HCT116 (cell line): ENCODE results near the gene AP3D1. TPM values are rescaled to one million over a fixed set of nuclear protein-coding genes. Genes with fewer than 3 reads are reported as not detected.

Experiments
- ATAC-seq: fragments of 200-7000 bp; cut with Tn5 transposase; 2 replicates; pipeline ENCODE4 v1.9.1; 2020; ENCODE audit warnings: mild to moderate bottlenecking, moderate library complexity
- BruUV-seq: library from RNA; stranded (reverse); fragments of 400-500 nt; replicated peaks from 2 replicates; lab custom pipeline; 2021; lab: Mats Ljungman, UMichigan
- CTCF ChIA-PET: fragments of 300-600 bp; sonication (Branson Sonifier 250); formaldehyde crosslinking; loops from one replicate; lab custom pipeline; 2021; ENCODE audit warnings: antibody characterized with exemption; lab: Charles Lee
- POLR2A ChIA-PET: fragments of 300-600, 350-600 bp; sonication (Branson Sonifier 250); formaldehyde crosslinking; loops from one replicate; lab custom pipeline; 2021; ENCODE audit warnings: antibody characterized with exemption; lab: Charles Lee
- RAD21 ChIA-PET, 2 experiments: fragments of 300-600 bp; sonication (Branson Sonifier 250); formaldehyde crosslinking; loops; one replicate each; lab custom pipeline; 2023; ENCODE audit warnings: low total read pairs in 2 of 2; ENCODE audit not compliant: uncharacterized antibody in 2 of 2, unreplicated experiment in 2 of 2, low non-redundant PET in 1 of 2; lab: Charles Lee
- DNase-seq: peaks from one replicate; pipeline ENCODE4 v3.0.0-alpha.2; 2010; ENCODE audit warnings: low read depth, low spot score
- H2AFZ ChIP-seq: fragments of 200-600 bp; shearing (Covaris generic), sonication (generic); 2 replicates; pipeline ENCODE4 v1.6.1; 2017; ENCODE audit warnings: low read depth, mixed run types, mixed read lengths, antibody characterized with exemption, low read length; ENCODE audit not compliant: poor library complexity, severe bottlenecking
- H3K27ac ChIP-seq: 2 replicates; pipeline ENCODE4 v1.5.1; 2012; ENCODE audit warnings: low read depth, low read length
- H3K27me3 ChIP-seq: fragments of 200-600 bp; sonication (generic); 2 replicates; pipeline ENCODE4 v1.6.1; 2016; ENCODE audit warnings: mixed run types, low read length, mixed read lengths; ENCODE audit not compliant: insufficient read depth
- H3K36me3 ChIP-seq, 2 experiments: fragments of 200-500 bp in 1 of 2; fragments of 200-600 bp in 1 of 2; sonication (Bioruptor generic) in 1 of 2; sonication (generic) in 1 of 2; 2 replicates each; pipeline versions ENCODE4 v1.5.1 to v1.6.1; 2014 to 2016; ENCODE audit warnings: low read length in 2 of 2, inconsistent platforms in 1 of 2, mixed read lengths in 1 of 2, mixed run types in 1 of 2; ENCODE audit not compliant: insufficient read depth in 2 of 2, control insufficient read depth in 1 of 2
- H3K4me1 ChIP-seq, 2 experiments: fragments of 200-600 bp in 1 of 2; sonication (generic) in 1 of 2; 2 replicates each; pipeline versions ENCODE4 v1.5.1 to v1.6.1; 2012 to 2017; ENCODE audit warnings: low read length in 2 of 2, inconsistent platforms in 1 of 2, mild to moderate bottlenecking in 1 of 2, mixed read lengths in 1 of 2, mixed run types in 1 of 2, moderate library complexity in 1 of 2; ENCODE audit not compliant: insufficient read depth in 2 of 2, control insufficient read depth in 1 of 2
- H3K4me2 ChIP-seq: fragments of 200-600 bp; sonication (generic); 2 replicates; pipeline ENCODE4 v1.6.1; 2017; ENCODE audit warnings: mixed run types, low read length, mixed read lengths
- H3K4me3 ChIP-seq, 2 experiments: fragments of 200-600 bp in 1 of 2; sonication (generic) in 1 of 2; replicated peaks in 1 of 2; 2 replicates each; pipeline ENCODE4 v1.5.1; 2011 to 2016; ENCODE audit warnings: low read length in 2 of 2, control low read depth in 1 of 2, low read depth in 1 of 2, mild to moderate bottlenecking in 1 of 2, mixed read lengths in 1 of 2, mixed run types in 1 of 2
- H3K79me2 ChIP-seq: fragments of 200-600 bp; sonication (generic); 2 replicates; pipeline ENCODE4 v1.6.1; 2017; ENCODE audit warnings: mild to moderate bottlenecking, mixed run types, low read length, moderate library complexity, mixed read lengths; ENCODE audit not compliant: insufficient read depth
- H3K9ac ChIP-seq: fragments of 200-600 bp; sonication (generic); 2 replicates; pipeline ENCODE4 v1.6.1; 2016; ENCODE audit warnings: low read length, mixed read lengths
- H3K9me2 ChIP-seq: fragments of 200-600 bp; sonication (generic), shearing (Covaris generic); 2 replicates; pipeline ENCODE4 v1.6.1; 2017; ENCODE audit warnings: mixed run types, mild to moderate bottlenecking, moderate library complexity; ENCODE audit not compliant: insufficient read depth
- H3K9me3 ChIP-seq, 2 experiments: fragments of 200-500 bp in 1 of 2; fragments of 200-600 bp in 1 of 2; sonication (Bioruptor generic) in 1 of 2; sonication (generic) in 1 of 2; 2 replicates each; pipeline ENCODE4 v1.6.1; 2014 to 2017; ENCODE audit warnings: low read length in 2 of 2, mixed read lengths in 2 of 2, inconsistent platforms in 1 of 2, low read depth in 1 of 2, mild to moderate bottlenecking in 1 of 2, mixed run types in 1 of 2, moderate library complexity in 1 of 2; ENCODE audit not compliant: control insufficient read depth in 1 of 2, insufficient read depth in 1 of 2
- H4K20me1 ChIP-seq: fragments of 200-600 bp; sonication (generic), shearing (Covaris generic); 2 replicates; pipeline ENCODE4 v1.6.1; 2017; ENCODE audit warnings: mixed run types, mild to moderate bottlenecking, moderate library complexity; ENCODE audit not compliant: insufficient read depth
- CBX3 ChIP-seq: IDR thresholded peaks from 2 replicates; pipeline ENCODE4 v1.6.1; 2012; ENCODE audit warnings: low read depth
- CEBPB ChIP-seq: IDR thresholded peaks from 2 replicates; pipeline ENCODE4 v1.6.1; 2012; ENCODE audit warnings: low read depth
- EGR1 ChIP-seq: IDR thresholded peaks from 2 replicates; pipeline ENCODE4 v1.6.1; 2012; ENCODE audit warnings: low read depth
- ELF1 ChIP-seq: IDR thresholded peaks from 2 replicates; pipeline ENCODE4 v1.6.1; 2012; ENCODE audit warnings: low read depth, borderline replicate concordance
- EZH2 ChIP-seq: fragments of 200-600 bp; sonication (generic); IDR thresholded peaks from 2 replicates; pipeline ENCODE4 v1.6.1; 2017; ENCODE audit warnings: antibody characterized with exemption, mixed run types
- EZH2phosphoT487 ChIP-seq: fragments of 200-600 bp; IDR thresholded peaks from 2 replicates; pipeline ENCODE4 v1.6.1; 2018; ENCODE audit warnings: antibody characterized with exemption, borderline replicate concordance
- FOSL1 ChIP-seq: IDR thresholded peaks from 2 replicates; pipeline ENCODE4 v1.6.1; 2012; ENCODE audit warnings: low read depth
- POLR2A ChIP-seq: IDR thresholded peaks from 2 replicates; pipeline ENCODE4 v1.7.0; 2011; ENCODE audit warnings: borderline replicate concordance; ENCODE audit not compliant: insufficient read depth, insufficient read length; ENCODE audit errors: extremely low read depth
- SIN3A ChIP-seq: IDR thresholded peaks from 2 replicates; pipeline ENCODE4 v1.6.1; 2012; ENCODE audit warnings: low read depth
- SP1 ChIP-seq: IDR thresholded peaks from 2 replicates; pipeline ENCODE4 v1.6.1; 2012; ENCODE audit warnings: low read depth
- TCF7L2 ChIP-seq: IDR thresholded peaks from 2 replicates; pipeline ENCODE4 v1.7.0; 2011; ENCODE audit warnings: borderline replicate concordance, inconsistent platforms; ENCODE audit not compliant: insufficient read depth, insufficient read length; ENCODE audit errors: extremely low read depth
- YY1 ChIP-seq: IDR thresholded peaks from 2 replicates; pipeline ENCODE4 v1.6.1; 2011; ENCODE audit warnings: low read length, low read depth, moderate library complexity, mild to moderate bottlenecking; ENCODE audit not compliant: insufficient replicate concordance; ENCODE audit errors: extremely low read depth
- ZFX ChIP-seq: fragments of 450-650 bp; IDR thresholded peaks from 2 replicates; pipeline ENCODE4 v1.6.1; 2017
- ZNF274 ChIP-seq: fragments of 200-500 bp; sonication (Bioruptor generic); IDR thresholded peaks from 2 replicates; pipeline ENCODE4 v1.6.1; 2014; ENCODE audit warnings: mild to moderate bottlenecking, low read depth, low read length, inconsistent platforms
- intact Hi-C: fragments of 100-400 bp; cut with micrococcal nuclease; formaldehyde crosslinking; loops from 2 replicates; pipeline ENCODE4 v1.10.0; 2022
- total RNA-seq: library from RNA; stranded (reverse); gene quantifications from one replicate; pipeline ENCODE4 v1.2.1, GENCODE V29; 2021; ENCODE audit not compliant: unreplicated experiment
- TF ChIP-seq, protein P1 (sequence below): IDR thresholded peaks from 2 replicates; pipeline ENCODE4 v1.6.1; 2012; ENCODE audit warnings: low read depth
- TF ChIP-seq, protein P2 (sequence below): IDR thresholded peaks from 2 replicates; pipeline ENCODE4 v1.6.1; 2012

Gene AP3D1
- total RNA-seq, 1 experiment from 2014 or later, result 137 TPM

DNA sequence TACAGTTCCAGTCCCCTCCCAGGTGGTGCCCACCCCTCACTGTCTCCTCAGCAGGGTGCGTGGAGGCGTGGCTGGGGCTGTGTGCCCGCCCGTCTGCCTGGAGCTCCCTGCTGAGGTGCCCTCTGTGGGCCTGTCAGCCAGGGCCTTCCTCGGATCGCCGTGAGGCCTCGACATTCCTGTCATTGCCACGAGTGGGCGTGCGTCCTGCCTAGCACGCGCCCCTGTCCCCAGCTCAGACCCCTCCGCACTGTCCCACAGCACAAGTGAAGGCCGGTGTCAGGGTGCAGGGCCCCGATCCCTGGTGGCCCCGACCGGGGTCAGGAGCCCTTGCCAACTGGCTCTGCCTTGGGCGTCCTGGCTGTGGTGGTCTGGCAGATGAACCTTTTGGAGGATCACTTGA lies 44.5 kb upstream of the AP3D1 start (continued):
- TF ChIP-seq, protein P1, sequence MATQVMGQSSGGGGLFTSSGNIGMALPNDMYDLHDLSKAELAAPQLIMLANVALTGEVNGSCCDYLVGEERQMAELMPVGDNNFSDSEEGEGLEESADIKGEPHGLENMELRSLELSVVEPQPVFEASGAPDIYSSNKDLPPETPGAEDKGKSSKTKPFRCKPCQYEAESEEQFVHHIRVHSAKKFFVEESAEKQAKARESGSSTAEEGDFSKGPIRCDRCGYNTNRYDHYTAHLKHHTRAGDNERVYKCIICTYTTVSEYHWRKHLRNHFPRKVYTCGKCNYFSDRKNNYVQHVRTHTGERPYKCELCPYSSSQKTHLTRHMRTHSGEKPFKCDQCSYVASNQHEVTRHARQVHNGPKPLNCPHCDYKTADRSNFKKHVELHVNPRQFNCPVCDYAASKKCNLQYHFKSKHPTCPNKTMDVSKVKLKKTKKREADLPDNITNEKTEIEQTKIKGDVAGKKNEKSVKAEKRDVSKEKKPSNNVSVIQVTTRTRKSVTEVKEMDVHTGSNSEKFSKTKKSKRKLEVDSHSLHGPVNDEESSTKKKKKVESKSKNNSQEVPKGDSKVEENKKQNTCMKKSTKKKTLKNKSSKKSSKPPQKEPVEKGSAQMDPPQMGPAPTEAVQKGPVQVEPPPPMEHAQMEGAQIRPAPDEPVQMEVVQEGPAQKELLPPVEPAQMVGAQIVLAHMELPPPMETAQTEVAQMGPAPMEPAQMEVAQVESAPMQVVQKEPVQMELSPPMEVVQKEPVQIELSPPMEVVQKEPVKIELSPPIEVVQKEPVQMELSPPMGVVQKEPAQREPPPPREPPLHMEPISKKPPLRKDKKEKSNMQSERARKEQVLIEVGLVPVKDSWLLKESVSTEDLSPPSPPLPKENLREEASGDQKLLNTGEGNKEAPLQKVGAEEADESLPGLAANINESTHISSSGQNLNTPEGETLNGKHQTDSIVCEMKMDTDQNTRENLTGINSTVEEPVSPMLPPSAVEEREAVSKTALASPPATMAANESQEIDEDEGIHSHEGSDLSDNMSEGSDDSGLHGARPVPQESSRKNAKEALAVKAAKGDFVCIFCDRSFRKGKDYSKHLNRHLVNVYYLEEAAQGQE, result no peak
- TF ChIP-seq POLR2A (no peak), EGR1 (no peak), TCF7L2 (no peak), SP1 (no peak), FOSL1 (no peak)
- TF ChIP-seq, protein P2, sequence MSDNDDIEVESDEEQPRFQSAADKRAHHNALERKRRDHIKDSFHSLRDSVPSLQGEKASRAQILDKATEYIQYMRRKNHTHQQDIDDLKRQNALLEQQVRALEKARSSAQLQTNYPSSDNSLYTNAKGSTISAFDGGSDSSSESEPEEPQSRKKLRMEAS, result no peak

DNA sequence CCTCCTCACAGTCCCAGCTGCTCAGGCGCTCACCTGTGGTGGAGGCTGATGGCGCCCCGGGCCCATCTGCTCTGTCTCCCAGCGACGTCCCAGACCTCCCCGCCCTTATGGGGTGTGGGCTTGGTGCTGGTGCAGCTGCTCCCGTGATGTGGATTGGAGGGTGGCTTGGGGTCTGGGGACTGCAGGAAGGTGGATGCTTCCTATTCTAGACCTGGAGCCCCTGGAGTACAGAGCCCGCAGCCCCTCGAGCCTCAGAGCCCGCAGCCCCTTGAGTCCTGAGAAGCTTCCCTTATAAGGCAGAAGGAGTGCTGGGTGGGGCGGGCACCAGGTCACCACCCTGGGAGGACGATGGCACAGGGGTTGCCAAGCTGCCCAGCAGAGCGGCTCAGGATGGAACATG lies 44.0 kb upstream of the AP3D1 start:
- H3K79me2 ChIP-seq, result peaks cover 78% of the 10 kb centered on the region
- CTCF ChIA-PET, result no interaction called here
- no peak overlapping the region for H3K4me2 ChIP-seq
- H3K9me2 ChIP-seq, result no peaks in the 10 kb centered on the region
- H3K4me3 ChIP-seq, result no peak overlapping the region
- POLR2A ChIA-PET, result no interaction called here
- no peak overlapping the region for H3K9ac ChIP-seq
- H3K27me3 ChIP-seq, result no peaks in the 10 kb centered on the region
- intact Hi-C loops, result no loop called here
- RAD21 ChIA-PET, result no interaction called here
- H3K27ac ChIP-seq, result no peak overlapping the region
- DNase-seq (no peak), ATAC-seq (no peak)
- TF ChIP-seq EGR1, result no peak
- TF ChIP-seq, protein P2, result no peak
- no peak for TF ChIP-seq ZFX
- no peak for TF ChIP-seq ZNF274
- TF ChIP-seq EZH2phosphoT487, result no peak
- no peak for TF ChIP-seq TCF7L2
- TF ChIP-seq SIN3A, result no peak
- no peak for TF ChIP-seq CBX3
- no peak for TF ChIP-seq YY1
- TF ChIP-seq POLR2A, result no peak
- TF ChIP-seq CEBPB, result no peak
- TF ChIP-seq ELF1, result no peak
- TF ChIP-seq EZH2, result no peak
- H3K36me3 ChIP-seq, result peaks cover 19 to 34% of the 10 kb centered on the region in 2 experiments; a peak in 3 of 4 replicates
- no TSS peak for BruUV-seq
- H3K9me3 ChIP-seq, result no peaks in the 10 kb centered on the region
- H3K4me1 ChIP-seq, result no peaks in the 10 kb centered on the region
- H2AFZ ChIP-seq, result no peak overlapping the region
- H4K20me1 ChIP-seq, result no peaks in the 10 kb centered on the region
